ACC112 (cell line): ENCODE measurements around the gene IRF3.
"Not testable (repeated sequence)": the region's sequence is repeated elsewhere in the genome, so short reads cannot be mapped to it uniquely, and the experiment has no call there.

Experiments used
- H2AFZ ChIP-seq: fragments of 200-600 bp; sonication (generic); one replicate; pipeline ENCODE4 v1.6.0; 2017; ENCODE audit warnings: antibody characterized with exemption, low read length; ENCODE audit not compliant: unreplicated experiment
- H3K27ac ChIP-seq: fragments of 200-600 bp; sonication (generic); 2 replicates; pipeline ENCODE4 v1.5.1; 2014; ENCODE audit warnings: low read depth, mild to moderate bottlenecking, antibody characterized with exemption, low read length, moderate library complexity
- H3K27me3 ChIP-seq: fragments of 200-600 bp; sonication (generic); 2 replicates; pipeline ENCODE4 v1.6.1; 2014; ENCODE audit warnings: mild to moderate bottlenecking, antibody characterized with exemption, low read length, moderate library complexity, mixed read lengths; ENCODE audit not compliant: insufficient read depth
- H3K36me3 ChIP-seq: fragments of 200-600 bp; sonication (generic); 2 replicates; pipeline ENCODE4 v1.6.1; 2016; ENCODE audit warnings: mild to moderate bottlenecking, antibody characterized with exemption, low read length, moderate library complexity, mixed read lengths; ENCODE audit not compliant: insufficient read depth
- H3K4me1 ChIP-seq: fragments of 200-600 bp; sonication (generic); one replicate; pipeline ENCODE4 v1.6.1; 2016; ENCODE audit warnings: low read length, mixed read lengths; ENCODE audit not compliant: insufficient read depth, unreplicated experiment, control insufficient read depth
- H3K4me3 ChIP-seq: fragments of 200-600 bp; sonication (generic); 2 replicates; pipeline ENCODE4 v1.5.1; 2014; ENCODE audit warnings: mild to moderate bottlenecking, low read depth, low read length
- H3K79me2 ChIP-seq: fragments of 200-600 bp; sonication (generic); one replicate; pipeline ENCODE4 v1.6.0; 2016; ENCODE audit warnings: low read length; ENCODE audit not compliant: control insufficient read depth, unreplicated experiment, insufficient read depth

The IRF3 gene

DNA sequence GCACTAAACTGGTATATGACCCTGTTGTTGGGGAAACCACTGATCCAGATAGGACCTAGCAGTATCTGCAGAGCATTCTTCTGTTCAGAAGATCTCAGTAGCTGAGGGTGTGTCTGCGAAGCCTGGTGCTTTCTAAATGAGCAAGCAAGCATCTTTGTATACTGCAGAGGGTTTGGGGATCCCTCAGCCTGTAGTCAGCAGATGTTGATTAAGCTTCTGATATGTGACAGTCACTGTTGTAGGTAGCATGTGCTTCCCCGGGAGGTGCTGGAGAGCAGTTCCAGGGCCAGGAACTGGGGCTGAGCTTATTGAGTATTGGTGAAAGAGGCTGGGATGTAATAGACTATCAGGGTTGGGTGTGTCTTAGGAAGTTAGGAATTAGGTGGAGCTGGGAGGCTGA is 22.2 kb downstream of the IRF3 start:
- Histone ChIP-seq H3K27me3 (no peaks in the 10 kb centered on the region), H3K4me1 (peaks cover 17% of the 10 kb centered on the region), H2AFZ (no peak overlapping the region), H3K4me3 (peak overlapping the region; percentile 99), H3K79me2 (peaks cover 48% of the 10 kb centered on the region), H3K36me3 (no peaks in the 10 kb centered on the region), H3K27ac (no peak overlapping the region)

DNA sequence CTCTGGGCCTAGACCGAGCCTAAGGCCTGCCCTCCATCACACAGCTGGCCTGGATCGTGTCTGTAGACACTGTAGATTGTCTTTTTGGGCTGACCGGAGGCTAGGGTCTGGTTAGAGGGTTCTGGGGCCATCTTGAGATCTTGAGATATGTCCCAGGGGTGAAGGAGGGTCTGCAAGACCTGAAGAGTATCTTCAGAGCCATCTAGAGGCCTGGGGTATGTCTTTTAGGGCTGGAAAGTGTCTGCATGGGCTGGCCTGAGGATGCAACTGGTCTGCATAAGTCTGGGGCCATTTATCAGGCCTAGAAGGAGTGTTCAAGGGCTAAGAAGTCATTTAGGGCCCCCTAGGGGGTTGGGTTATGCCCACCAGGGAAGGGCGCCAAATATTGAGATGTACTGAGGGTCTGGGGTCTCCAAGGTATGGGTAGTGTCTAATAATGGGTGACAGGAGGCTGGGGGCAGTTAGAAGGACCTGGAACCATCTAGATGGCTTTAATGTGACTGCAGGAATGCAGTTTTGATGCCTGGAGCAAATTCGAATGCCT is 23.1 kb downstream of the IRF3 start:
- Histone ChIP-seq H2AFZ (no peak overlapping the region), H3K4me3 (peak overlapping the region; percentile 99), H3K27me3 (no peaks in the 10 kb centered on the region), H3K4me1 (peaks cover 21% of the 10 kb centered on the region), H3K27ac (peak overlapping the region; percentile 100), H3K36me3 (no peaks in the 10 kb centered on the region), H3K79me2 (peaks cover 53% of the 10 kb centered on the region)

DNA sequence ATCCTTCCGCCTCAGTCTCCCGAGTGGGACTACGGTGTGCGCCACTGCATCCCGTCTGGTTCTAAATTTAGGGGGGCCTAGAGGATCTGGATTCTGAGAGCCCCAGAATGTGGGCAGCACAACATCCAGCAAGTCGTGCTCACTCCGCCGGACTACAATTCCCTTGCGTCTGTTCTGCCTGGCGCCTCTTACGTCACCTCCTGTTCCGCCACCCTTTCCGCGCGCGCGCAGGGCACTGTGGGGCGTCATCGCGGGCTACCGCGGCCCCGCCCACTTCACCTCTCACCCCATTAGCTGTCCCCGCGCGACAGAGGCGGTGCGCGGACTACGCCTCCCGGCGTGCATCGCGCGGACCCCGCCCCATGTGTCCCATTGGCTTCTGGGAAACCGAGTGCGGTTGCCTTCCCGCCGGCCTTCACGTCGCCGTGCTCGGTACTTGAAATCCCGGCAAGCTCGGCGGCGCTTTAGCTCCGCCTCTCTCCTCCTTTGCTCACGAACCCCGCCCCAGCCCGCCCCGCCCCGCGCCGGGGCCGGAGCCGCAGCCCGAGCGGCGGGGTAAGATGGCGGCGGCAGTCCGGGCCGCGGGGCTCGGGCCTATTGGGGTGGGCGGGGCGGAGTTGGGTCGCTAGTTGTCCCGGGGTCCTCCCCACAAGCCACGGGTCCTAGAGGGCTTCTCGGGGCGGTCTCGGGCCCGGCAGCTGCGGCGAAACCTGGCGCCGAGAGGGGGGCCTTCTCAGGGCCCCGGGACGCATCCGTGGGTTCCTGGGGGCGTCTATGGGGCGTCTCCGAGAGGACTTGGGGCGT is 23.8 kb downstream of the IRF3 start, which contains the start of gene SCAF1:
Gene SCAF1 (plus strand): TSS at position 522 of the 804 bp plus-strand sequence. CDS start 2,818 bp downstream, outside the sequence.
- Histone ChIP-seq H2AFZ (no peak within 1 kb of the TSS), H3K27ac (peak within 1 kb of the TSS; percentile 100), H3K27me3 (no peaks in the 10 kb centered on the region), H3K4me1 (peaks cover 21% of the 10 kb centered on the region), H3K4me3 (peak within 1 kb of the TSS; percentile 99), H3K79me2 (peaks cover 49% of the 10 kb centered on the region), H3K36me3 (no peaks in the 10 kb centered on the region)

DNA sequence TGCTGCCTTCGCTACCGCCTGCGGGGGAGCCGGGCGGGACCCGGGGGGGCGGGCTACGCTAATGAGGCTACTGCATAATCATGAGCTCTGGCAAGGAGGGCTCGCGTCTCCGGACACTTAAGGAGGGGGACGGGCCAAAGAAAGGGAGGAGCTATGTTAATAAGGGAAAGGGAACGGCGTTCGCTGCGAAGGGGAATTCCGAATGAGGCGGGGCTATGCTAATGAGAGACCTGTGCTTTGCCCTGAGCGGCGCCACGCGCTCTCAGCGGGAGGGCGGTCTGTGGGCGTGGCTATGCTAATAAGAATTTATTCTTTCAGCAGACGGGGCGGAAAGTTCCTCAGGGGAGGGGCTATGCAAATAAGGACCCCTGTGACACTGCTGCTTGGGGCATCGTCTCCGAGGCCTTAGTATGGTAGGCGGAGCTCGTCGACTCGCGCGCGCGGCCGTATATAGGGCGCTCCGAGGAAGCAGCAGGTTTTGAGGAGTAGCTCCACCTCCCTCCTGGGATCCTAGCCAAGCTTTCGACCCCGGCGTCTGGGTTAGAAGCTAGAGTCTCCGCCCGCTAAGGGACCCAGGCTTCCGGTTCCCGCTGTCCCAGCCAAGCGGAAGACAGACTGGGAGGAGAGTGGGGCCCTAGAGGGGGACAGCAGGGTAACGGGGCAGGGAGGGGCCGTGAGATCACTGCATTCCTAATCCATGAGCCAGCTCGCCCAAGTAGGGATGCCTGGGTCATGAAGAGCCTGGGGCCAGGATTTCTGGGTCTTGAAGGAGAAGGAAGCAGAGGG is 25.4 kb downstream of the IRF3 start, which contains the start of gene RRAS:
Gene RRAS (minus strand): TSS at position 31 of the 786 bp plus-strand sequence. CDS start 45 bp downstream, outside the sequence.
- peaks cover 45% of the 10 kb centered on the region for H3K79me2 ChIP-seq
- H3K4me3 ChIP-seq = peak within 1 kb of the TSS; percentile 95

DNA sequence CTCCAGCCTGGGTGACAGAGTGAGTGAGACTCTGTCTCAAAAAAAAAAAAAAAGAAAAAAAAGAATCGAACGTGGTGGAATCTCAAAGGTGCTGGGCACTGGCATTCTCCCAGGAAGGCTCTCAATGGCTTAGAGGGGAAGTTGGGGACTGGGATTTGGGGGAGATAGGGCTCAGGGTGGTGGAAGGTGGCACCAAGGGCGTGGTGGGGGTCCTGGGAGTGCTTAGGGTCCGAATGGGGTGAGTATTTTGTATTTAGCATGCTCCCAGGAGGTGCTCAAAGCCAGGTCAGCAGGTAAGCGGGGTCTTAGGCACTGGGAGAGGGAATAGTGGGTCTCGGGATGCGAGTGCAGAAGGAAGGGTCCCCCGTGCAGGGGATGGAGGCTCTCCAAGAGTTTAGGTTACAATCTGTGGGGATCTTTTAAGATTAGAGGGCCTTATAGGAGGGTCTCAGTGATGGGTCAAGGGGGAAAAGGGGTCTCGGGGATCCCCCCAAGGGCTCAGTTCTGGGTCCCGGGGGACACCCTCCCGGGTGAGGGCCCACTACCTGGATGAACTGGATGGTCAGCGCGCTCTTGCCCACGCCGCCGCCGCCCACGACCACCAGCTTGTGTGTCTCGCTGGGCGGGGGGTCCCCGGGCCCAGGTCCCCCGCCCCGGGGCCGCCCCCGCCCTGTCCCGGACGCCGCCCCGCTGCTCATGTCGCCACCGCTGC is 26.1 kb downstream of the IRF3 start:
- Histone ChIP-seq H3K4me3 (peak overlapping the region; percentile 95), H3K4me1 (peaks cover 21% of the 10 kb centered on the region), H3K36me3 (peaks cover 5% of the 10 kb centered on the region; the same call in 1 of the 2 replicates), H3K27me3 (no peaks in the 10 kb centered on the region), H3K79me2 (peaks cover 38% of the 10 kb centered on the region), H2AFZ (no peak overlapping the region), H3K27ac (peak overlapping the region; percentile 83)

More for the DNA sequence above, 25.4 kb downstream of the IRF3 start, which contains the start of gene RRAS:
- Histone ChIP-seq H3K4me1 (peaks cover 21% of the 10 kb centered on the region), H3K27ac (peak within 1 kb of the TSS; percentile 100), H2AFZ (no peak within 1 kb of the TSS), H3K27me3 (no peaks in the 10 kb centered on the region), H3K36me3 (no peaks in the 10 kb centered on the region)

DNA sequence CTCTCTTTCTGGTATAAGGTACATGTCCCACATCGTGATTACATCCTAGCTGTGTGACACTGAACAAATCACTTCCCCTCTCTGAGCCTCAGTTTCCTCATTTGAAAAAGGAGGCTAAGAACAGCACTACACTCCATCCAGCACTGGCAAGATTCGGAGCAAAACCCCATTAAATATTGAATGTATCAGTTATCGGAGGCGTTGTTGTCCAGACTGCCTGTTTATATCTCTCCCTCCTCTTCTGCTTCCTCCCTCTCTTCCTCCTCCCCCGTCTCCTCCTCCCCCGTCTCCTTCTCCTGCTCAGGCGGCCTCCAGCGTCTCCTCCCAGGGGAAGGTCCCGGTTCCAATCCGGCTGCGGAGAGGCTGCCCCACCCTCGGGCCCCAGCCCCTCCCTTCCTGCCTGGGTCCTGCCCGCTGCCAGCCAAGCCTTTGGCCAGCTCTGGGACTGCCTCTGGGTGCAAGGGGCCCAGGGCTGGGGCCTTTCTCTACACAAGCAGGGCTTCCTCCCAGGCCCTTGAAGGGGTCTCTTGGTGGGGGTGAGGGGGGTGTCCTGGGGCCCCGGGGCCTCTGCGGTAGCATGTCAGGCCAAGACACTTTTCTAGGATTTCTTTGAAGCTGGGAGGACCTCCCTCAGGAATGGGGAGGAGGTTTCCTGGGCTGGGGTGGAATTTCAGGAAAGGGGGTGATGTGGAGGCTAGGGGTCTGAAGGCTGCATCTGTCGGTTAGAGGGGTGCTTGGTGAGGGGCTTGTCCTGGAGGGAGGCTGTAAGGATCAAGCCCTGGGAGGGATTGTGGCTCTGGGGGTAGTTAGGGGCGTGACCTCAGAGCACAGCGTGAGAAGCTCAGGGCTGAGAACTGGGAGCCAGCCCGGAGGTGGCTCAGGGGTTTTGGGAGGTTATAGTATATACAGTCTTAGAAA is 27.6 kb downstream of the IRF3 start:
- H3K27ac ChIP-seq = peak overlapping the region; percentile 83
- peaks cover 9% of the 10 kb centered on the region for H3K4me1 ChIP-seq
- peaks cover 23% of the 10 kb centered on the region for H3K79me2 ChIP-seq
- no peak overlapping the region for H2AFZ ChIP-seq
- H3K4me3 ChIP-seq = peak overlapping the region; percentile 95
- H3K36me3 ChIP-seq = peaks cover 5% of the 10 kb centered on the region; the same call in 1 of the 2 replicates
- H3K27me3 ChIP-seq = no peaks in the 10 kb centered on the region

DNA sequence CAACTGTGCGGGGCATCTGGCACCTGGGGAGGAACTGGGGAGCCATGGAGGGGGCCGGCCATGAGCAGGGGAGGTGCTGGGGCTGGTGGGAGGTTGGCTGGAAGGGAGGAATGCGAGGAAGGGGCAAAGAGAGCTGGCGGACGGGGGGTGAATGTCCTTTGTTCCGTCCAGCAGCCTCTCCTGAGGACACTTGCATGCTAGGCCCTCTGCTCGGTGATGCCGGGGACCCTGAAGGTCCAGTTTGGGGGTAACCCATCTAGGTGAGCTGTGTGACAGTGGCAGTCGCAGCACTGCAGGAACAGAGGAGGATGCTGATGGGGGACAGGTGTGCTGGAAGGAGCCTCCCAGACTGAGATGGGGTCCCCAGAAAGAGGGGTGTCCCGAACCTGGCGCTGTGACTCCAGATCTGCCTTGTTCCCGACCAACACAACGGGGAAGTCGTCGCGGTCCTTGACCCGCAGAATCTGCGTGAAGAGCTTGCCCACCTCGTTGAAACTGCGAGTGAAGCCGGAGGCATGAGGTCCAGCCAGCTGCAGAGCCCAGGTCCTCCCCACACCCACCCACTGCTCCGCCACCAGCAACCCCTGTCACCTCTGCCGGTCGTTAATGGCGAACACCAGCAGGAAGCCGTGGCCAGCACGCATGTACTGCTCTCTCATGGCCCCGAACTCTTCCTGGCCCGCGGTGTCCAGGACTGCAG is 29.3 kb downstream of the IRF3 start:
- H2AFZ ChIP-seq = no peak overlapping the region
- peaks cover 7% of the 10 kb centered on the region for H3K4me1 ChIP-seq
- H3K36me3 ChIP-seq = peaks cover 5% of the 10 kb centered on the region; the same call in 1 of the 2 replicates
- H3K79me2 ChIP-seq = peaks cover 13% of the 10 kb centered on the region
- no peak overlapping the region for H3K27ac ChIP-seq
- H3K27me3 ChIP-seq = no peaks in the 10 kb centered on the region
- H3K4me3 ChIP-seq = no peak overlapping the region

DNA sequence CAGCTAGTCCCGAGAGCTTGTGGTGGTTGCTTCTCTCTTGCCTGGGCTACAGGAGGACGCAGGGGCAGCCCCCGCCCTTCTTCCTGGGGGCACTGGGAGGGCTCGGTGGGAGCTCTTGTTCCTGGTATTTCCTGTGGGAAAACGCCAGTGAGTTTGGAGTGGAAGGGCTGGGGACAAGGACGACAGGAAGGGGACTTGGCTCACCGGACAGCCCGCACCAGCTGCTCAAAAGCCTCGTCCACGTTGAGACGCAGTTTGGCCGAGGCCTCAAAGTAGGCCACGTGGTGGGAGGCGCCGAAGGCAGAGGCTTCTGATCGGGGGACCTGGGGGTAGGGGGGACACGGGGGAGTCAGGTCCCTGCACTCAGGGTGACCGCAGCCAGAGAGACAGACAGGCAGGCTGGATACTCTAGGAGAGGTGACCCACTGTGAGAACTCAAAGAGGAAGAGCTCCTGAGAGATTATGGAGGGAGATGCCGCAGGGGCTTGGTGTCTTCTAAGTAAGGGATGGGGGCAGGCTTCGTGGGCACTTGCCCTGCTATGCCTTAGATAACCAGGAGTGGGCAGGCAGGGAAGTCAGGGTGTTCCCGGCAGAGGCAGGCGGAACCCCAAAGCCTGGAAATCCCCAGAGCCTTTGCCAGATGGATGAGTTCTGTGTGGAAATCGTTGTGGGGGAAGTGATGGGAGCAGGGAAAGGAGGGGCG is 30.0 kb downstream of the IRF3 start:
- Histone ChIP-seq H3K27ac (no peak overlapping the region), H3K4me1 (peaks cover 7% of the 10 kb centered on the region), H3K36me3 (peaks cover 5% of the 10 kb centered on the region; the same call in 1 of the 2 replicates), H3K79me2 (peaks cover 13% of the 10 kb centered on the region), H2AFZ (no peak overlapping the region), H3K4me3 (no peak overlapping the region), H3K27me3 (no peaks in the 10 kb centered on the region)

DNA sequence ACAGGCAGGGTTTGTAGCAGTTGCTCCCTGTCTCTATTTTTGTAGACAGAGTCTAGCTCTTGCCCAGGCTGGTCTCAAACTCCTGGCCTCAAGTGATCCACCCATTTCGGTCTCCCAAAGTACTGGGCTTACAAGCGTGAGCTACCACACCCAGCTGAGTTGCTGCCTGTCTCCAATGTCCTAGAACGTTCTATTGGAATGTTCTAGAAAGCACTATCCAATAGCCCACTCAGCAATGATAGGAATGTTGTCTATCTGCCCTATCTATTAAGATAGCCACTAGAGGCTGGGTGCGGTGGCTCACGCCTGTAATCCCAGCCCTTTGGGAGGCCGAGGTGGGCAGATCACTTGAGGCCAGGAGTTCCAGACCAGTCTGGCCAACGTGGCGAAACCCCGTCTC is 32.4 kb downstream of the IRF3 start:
- H3K36me3 ChIP-seq, H3K27ac ChIP-seq, H2AFZ ChIP-seq, H3K4me1 ChIP-seq, H3K4me3 ChIP-seq, H3K79me2 ChIP-seq, H3K27me3 ChIP-seq: not testable (repeated sequence)
